Thymus (tissue), 11 donors: Measurements from ENCODE around the gene ABHD15. TPM values are rescaled to one million over a fixed set of nuclear protein-coding genes. Genes with fewer than 3 reads are reported as not detected.

ENCODE experiments used
- DNase-seq, 9 donors: peaks; one replicate each; pipeline ENCODE4 v3.0.0-alpha.2; 2013; ENCODE audit warnings: low spot score in 9 of 9, low read depth in 6 of 9, missing footprints in 1 of 9
- H3K27ac ChIP-seq, 2 donors: one replicate each; pipeline ENCODE4 v1.5.1; 2013; ENCODE audit warnings: control low read depth in 1 of 2, low read depth in 1 of 2, low read length in 1 of 2, mild to moderate bottlenecking in 1 of 2, moderate library complexity in 1 of 2
- H3K27me3 ChIP-seq, 2 donors: one replicate each; pipeline ENCODE4 v1.5.1; 2013; ENCODE audit warnings: low read length in 1 of 2; ENCODE audit not compliant: control insufficient read depth in 2 of 2, insufficient read depth in 1 of 2
- H3K36me3 ChIP-seq, 2 donors: one replicate each; pipeline ENCODE4 v1.5.1; 2013; ENCODE audit warnings: low read length in 1 of 2, mild to moderate bottlenecking in 1 of 2, moderate library complexity in 1 of 2; ENCODE audit not compliant: control insufficient read depth in 2 of 2, insufficient read depth in 2 of 2
- H3K4me1 ChIP-seq, 2 donors: one replicate each; pipeline ENCODE4 v1.5.1; 2013; ENCODE audit warnings: low read length in 2 of 2; ENCODE audit not compliant: control insufficient read depth in 2 of 2, insufficient read depth in 2 of 2
- H3K4me3 ChIP-seq, 2 donors: one replicate each; pipeline ENCODE4 v1.5.1; 2013; ENCODE audit warnings: low read length in 2 of 2, control low read depth in 1 of 2, mild to moderate bottlenecking in 1 of 2
- H3K9me3 ChIP-seq, 2 donors: one replicate each; pipeline ENCODE4 v1.5.1; 2013; ENCODE audit warnings: low read length in 1 of 2, mild to moderate bottlenecking in 1 of 2; ENCODE audit not compliant: control insufficient read depth in 2 of 2, insufficient read depth in 1 of 2
- WGBS: extraction: QIAGEN DNeasy Blood & Tissue Kit; methylation state at CpG from one replicate; pipeline ENCODE4 v1.1.7; 2013; 5-methylcytosine and 5-hydroxymethylcytosine counted together
- polyA plus RNA-seq: library from polyadenylated mRNA; stranded (reverse); fragments of 200-250 nt; gene quantifications from one replicate; pipeline ENCODE4 v1.2.3, GENCODE V29; 2013
- total RNA-seq: library from RNA; stranded (reverse); fragments of 120-200 nt; gene quantifications from one replicate; pipeline ENCODE4 v1.2.4, GENCODE V29; 2013
- donor health status: healthy.

The ABHD15 gene
- total and polyA plus RNA-seq, 2 donors: 3.4 to 7.8 TPM

DNA sequence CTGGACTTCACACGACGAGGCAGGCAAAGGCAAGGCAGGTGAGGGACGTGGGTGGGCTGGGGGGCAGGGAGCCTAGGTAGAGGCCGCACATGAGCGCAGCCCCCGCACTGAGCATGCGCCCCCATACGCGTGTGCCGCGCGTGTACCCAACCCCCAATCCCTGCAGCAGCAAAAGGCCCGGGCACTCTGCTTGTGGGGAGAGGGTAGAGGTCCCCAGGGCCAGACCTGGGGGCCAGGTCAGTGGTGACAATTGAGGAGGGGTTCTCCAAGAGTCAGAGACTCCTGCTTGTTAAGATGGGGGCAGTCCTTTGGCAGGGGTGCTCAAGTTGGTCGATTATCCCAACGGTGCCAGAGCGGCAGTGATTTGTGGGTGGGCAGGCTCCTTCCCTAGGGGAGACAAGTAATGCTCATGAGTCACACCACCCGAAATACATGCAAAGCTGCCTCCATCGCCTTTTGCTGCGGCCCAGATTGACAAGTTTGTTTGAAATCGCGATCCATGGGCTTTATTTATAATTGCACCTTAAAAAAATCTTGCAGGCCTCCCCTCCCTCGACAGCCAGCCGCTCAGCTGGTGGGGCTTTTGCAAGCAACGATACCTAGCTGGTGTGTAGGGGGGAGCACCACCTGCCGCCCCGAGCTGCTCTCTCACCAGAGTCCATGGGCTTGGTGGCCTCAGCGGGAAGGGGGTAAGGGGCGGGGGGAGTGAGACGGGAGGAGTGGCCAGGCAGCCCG, 23.7 kb upstream of the ABHD15 start:
- Histone ChIP-seq H3K36me3 (peaks cover 0 to 2% of the 10 kb centered on the region in 2 donors), H3K9me3 (peaks cover 0 to 8% of the 10 kb centered on the region in 2 donors), H3K4me1 (peaks cover 49 to 66% of the 10 kb centered on the region in 2 donors), H3K27me3 (peaks cover 0 to 21% of the 10 kb centered on the region in 2 donors), H3K27ac (peak overlapping the region; percentile 32 to 58), H3K4me3 (peak overlapping the region; percentile 16 to 54)
- peak in 1 of 9 donors; percentile 49 for DNase-seq
- 46% methylated on average over 30 of the region's 30 CpGs for WGBS

- peaks cover 57 to 74% of the 10 kb centered on the region in 2 donors for H3K4me1 ChIP-seq
- H3K36me3 ChIP-seq: peaks cover 0 to 2% of the 10 kb centered on the region in 2 donors
- 8% methylated on average over 70 of the region's 70 CpGs for WGBS
- peaks cover 0 to 8% of the 10 kb centered on the region in 2 donors for H3K9me3 ChIP-seq
- H3K4me3 ChIP-seq: peak within 1 kb of the TSS; percentile 71 to 90
- H3K27me3 ChIP-seq: peaks cover 0 to 17% of the 10 kb centered on the region in 2 donors
- DNase-seq: peak in 6 of 9 donors; percentile 72 to 92 (median 84)
- H3K27ac ChIP-seq: peak within 1 kb of the TSS; percentile 58 to 83
Measured at GRCh38 chr17:29589524-29590410, 22.9 kb upstream of the ABHD15 start, which contains the start of gene GIT1. Gene GIT1, minus strand, starts transcription at chr17:29589648. Its CDS starts 270 bp downstream, at chr17:29589378.

DNA sequence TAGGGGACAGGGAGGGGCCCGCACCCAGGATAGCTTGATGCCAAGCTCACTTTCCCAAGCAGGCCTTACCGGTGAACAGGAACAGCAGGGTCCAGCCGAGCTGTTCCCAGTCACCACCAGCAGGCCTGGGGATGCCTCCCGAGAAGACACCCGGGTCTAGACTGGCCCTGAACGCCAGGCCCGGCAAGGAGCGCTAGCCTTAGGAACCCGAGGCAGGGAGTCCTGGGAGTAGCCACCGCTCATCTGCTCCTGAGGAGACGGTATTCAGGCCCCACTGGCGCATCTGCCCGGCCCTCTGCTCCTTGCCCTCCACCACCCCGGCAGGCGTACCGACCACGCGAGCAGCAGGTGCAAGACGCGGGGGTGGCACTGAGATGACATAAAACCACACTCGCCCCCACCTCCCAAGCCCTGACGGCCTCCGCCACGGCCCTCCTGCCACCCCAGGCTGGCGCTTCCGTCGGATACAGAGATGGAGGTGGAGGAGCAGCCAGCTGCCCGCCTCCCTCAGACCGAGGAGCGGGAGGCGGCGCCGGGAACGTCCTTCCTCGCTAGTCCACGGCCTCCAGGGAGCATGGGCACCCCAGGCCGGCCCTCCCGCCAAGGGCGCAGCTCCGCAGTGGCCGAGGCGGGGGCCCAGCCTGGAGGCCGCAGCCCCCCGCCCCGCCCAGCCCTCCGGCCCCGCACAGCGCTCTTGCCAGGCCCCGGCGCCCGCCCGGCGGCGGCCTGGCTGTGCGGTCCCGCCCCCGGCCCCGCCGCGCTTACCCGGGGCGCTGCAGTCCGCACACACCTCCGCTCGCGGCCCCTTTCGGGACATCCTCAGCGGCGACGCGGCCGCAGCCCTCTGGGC, 21.9 kb upstream of the ABHD15 start:
- peak in 1 of 9 donors; percentile 61 for DNase-seq
- H3K36me3 ChIP-seq: peaks cover 3 to 4% of the 10 kb centered on the region in 2 donors
- 1% methylated on average over 72 of the region's 72 CpGs for WGBS
- peaks cover 0 to 8% of the 10 kb centered on the region in 2 donors for H3K9me3 ChIP-seq
- H3K27ac ChIP-seq: peak overlapping the region; percentile 55 to 61
- H3K27me3 ChIP-seq: peaks cover 0 to 8% of the 10 kb centered on the region in 2 donors
- peaks cover 55 to 76% of the 10 kb centered on the region in 2 donors for H3K4me1 ChIP-seq
- peak overlapping the region; percentile 71 to 90 for H3K4me3 ChIP-seq

GRCh38 chr17:29588017-29588561, 21.3 kb upstream of the ABHD15 start:
- peak overlapping the region; percentile 71 to 90 for H3K4me3 ChIP-seq
- peaks cover 8% of the 10 kb centered on the region in 2 donors for H3K36me3 ChIP-seq
- peaks cover 0 to 3% of the 10 kb centered on the region in 2 donors for H3K27me3 ChIP-seq
- 43% methylated on average over 8 of the region's 8 CpGs for WGBS
- peaks cover 0 to 8% of the 10 kb centered on the region in 2 donors for H3K9me3 ChIP-seq
- H3K4me1 ChIP-seq: peaks cover 52 to 78% of the 10 kb centered on the region in 2 donors
- peak overlapping the region in 1 of 2 donors; percentile 61 for H3K27ac ChIP-seq
- DNase-seq: no peak

DNA sequence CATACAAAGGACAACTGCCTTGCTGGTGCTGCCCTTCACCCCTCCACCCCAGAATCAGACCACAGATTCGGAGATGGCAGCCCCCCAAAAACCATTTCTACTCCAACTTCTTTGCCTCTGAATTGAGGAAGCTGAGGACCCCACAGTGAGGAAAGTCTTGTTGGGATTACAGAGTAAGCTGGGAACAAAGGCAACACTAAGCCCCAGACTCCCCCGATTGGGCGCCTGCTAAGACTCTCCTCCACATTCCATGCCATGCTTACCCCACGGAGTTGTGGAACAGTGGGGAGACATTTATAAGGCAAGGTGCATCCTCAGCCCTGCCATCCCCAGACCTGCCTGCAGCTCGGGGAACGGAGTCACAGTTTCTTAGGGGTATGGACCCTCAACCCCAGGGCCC, 20.8 kb upstream of the ABHD15 start:
- Histone ChIP-seq H3K9me3 (peaks cover 0 to 8% of the 10 kb centered on the region in 2 donors), H3K27ac (no peak overlapping the region), H3K36me3 (peaks cover 13% of the 10 kb centered on the region in 2 donors), H3K27me3 (no peaks in the 10 kb centered on the region), H3K4me3 (no peak overlapping the region), H3K4me1 (peaks cover 49 to 74% of the 10 kb centered on the region in 2 donors)
- 97% methylated on average over 6 of the region's 6 CpGs for WGBS
- no peak for DNase-seq

DNA sequence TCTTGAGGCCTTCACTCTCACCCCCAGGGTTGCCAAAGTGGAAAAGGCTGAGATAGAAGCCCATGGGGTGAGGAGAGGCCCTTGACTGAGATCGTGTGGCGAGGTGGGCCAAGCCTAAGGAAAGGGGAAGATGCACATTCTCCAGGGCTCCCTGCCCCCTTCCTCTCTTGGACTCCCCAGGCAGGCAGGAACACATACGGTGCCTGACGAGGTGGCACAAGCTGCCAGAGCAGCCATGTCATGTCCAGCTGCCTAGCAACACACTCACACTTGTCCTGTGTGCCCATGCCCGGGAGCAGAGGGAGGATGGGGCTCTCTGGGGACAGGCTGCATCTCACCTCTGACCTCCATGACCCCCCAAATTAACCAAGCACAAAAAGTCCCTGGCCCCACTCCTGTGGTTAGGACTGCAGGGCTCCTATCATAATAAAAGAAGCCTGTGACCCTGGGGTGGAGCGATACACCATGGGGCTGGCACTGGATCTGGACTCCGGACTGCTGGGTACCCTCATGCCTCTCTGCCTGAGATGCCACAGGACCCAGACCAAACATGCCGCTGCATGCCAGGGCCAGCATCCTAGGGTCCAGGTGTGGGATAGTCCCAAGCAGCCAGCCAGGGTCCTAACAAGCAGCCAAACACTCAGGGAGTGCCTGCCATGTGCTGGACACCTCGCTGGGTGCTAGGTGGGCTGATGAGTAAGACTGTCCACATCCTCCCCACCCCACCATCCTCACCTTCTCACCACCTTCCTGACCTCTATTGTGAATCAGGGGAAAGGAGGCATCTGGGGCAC, 20.0 kb upstream of the ABHD15 start:
- no peak for DNase-seq
- Histone ChIP-seq H3K4me1 (peaks cover 43 to 67% of the 10 kb centered on the region in 2 donors), H3K9me3 (peaks cover 0 to 8% of the 10 kb centered on the region in 2 donors), H3K27ac (no peak overlapping the region), H3K27me3 (no peaks in the 10 kb centered on the region), H3K36me3 (peaks cover 18 to 21% of the 10 kb centered on the region in 2 donors), H3K4me3 (no peak overlapping the region)
- WGBS: 90% methylated on average over 9 of the region's 9 CpGs

GRCh38 chr17:29585080-29585751, 18.4 kb upstream of the ABHD15 start:
- Histone ChIP-seq H3K9me3 (no peaks in the 10 kb centered on the region), H3K27ac (peak overlapping the region; percentile 47 to 56), H3K4me1 (peaks cover 31 to 55% of the 10 kb centered on the region in 2 donors), H3K4me3 (peak overlapping the region in 1 of 2 donors; percentile 5), H3K36me3 (peaks cover 29 to 37% of the 10 kb centered on the region in 2 donors), H3K27me3 (no peaks in the 10 kb centered on the region)
- peak in 1 of 9 donors; percentile 57 for DNase-seq
- WGBS: 53% methylated on average over 8 of the region's 8 CpGs
